HEK293 (cell line): ENCODE results near the gene CCDC40.

Source experiments
- CTCF ChIA-PET: fragments of 350-600 bp; formaldehyde crosslinking; extraction: SDS; loops from one replicate; lab custom pipeline; 2021; ENCODE audit warnings: antibody characterized with exemption; lab: Yijun Ruan, JAX
- POLR2A ChIA-PET: fragments of 300-600 bp; formaldehyde crosslinking; extraction: SDS; loops from one replicate; lab custom pipeline; 2020; ENCODE audit warnings: antibody characterized with exemption, inconsistent platforms; lab: Yijun Ruan, JAX
- H3K27ac ChIP-seq: fragments of 200-500 bp; sonication (Bioruptor generic); 2 replicates; pipeline ENCODE4 v1.5.1; 2014; ENCODE audit warnings: low read depth, low read length, control low read depth, inconsistent platforms; ENCODE audit errors: extremely low read depth
- H3K36me3 ChIP-seq, 2 experiments: fragments of 200-500 bp in 1 of 2; sonication (Bioruptor generic) in 1 of 2; 1 replicate in 1 of 2; 2 replicates in 1 of 2; pipeline ENCODE4 v1.5.1; 2014 to 2017; ENCODE audit warnings: inconsistent platforms in 2 of 2, low read length in 2 of 2; ENCODE audit not compliant: control insufficient read depth in 2 of 2, insufficient read depth in 1 of 2
- H3K4me1 ChIP-seq: fragments of 200-500 bp; sonication (Bioruptor generic); 2 replicates; pipeline ENCODE4 v1.5.1; 2014; ENCODE audit warnings: mild to moderate bottlenecking, low read length, inconsistent platforms; ENCODE audit not compliant: control insufficient read depth, insufficient read depth
- H3K4me3 ChIP-seq: 2 replicates; pipeline ENCODE4 v1.5.1; 2011; ENCODE audit warnings: low read depth, mild to moderate bottlenecking, control low read depth, low read length, moderate library complexity
- H3K9me3 ChIP-seq: fragments of 200-500 bp; sonication (Bioruptor generic); 2 replicates; pipeline ENCODE4 v1.5.1; 2014; ENCODE audit warnings: low read depth, low read length, inconsistent platforms; ENCODE audit not compliant: control insufficient read depth, insufficient read depth
- EGR2 ChIP-seq: fragments of 450-650 bp; formaldehyde crosslinking; IDR thresholded peaks from 2 replicates; pipeline ENCODE4 v1.5.1; 2016; ENCODE audit warnings: low read depth, missing biosample characterization, missing genetic modification characterization
- GLI4 ChIP-seq: fragments of 450-650 bp; formaldehyde crosslinking; IDR thresholded peaks from 2 replicates; pipeline ENCODE4 v1.5.1; 2016; ENCODE audit warnings: missing biosample characterization, missing genetic modification characterization
- KLF1 ChIP-seq: fragments of 450-650 bp; formaldehyde crosslinking; IDR thresholded peaks from 2 replicates; pipeline ENCODE4 v1.5.1; 2016; ENCODE audit warnings: missing biosample characterization, missing genetic modification characterization
- KLF17 ChIP-seq: fragments of 450-650 bp; formaldehyde crosslinking; IDR thresholded peaks from 2 replicates; pipeline ENCODE4 v1.5.1; 2016; ENCODE audit warnings: missing biosample characterization, missing genetic modification characterization
- KLF8 ChIP-seq: fragments of 450-650 bp; formaldehyde crosslinking; IDR thresholded peaks from 2 replicates; pipeline ENCODE4 v1.5.1; 2016; ENCODE audit warnings: missing biosample characterization, missing genetic modification characterization
- MZF1 ChIP-seq: fragments of 450-650 bp; formaldehyde crosslinking; IDR thresholded peaks from 2 replicates; pipeline ENCODE4 v1.5.1; 2017; ENCODE audit warnings: missing biosample characterization, missing genetic modification characterization, borderline replicate concordance
- PBX3 ChIP-seq: sonication (generic); formaldehyde crosslinking; IDR thresholded peaks from 2 replicates; pipeline ENCODE4 v1.8.1; 2022; ENCODE audit warnings: mild to moderate bottlenecking, moderate library complexity, missing genetic modification reagents
- RBAK ChIP-seq: fragments of 450-650 bp; formaldehyde crosslinking; IDR thresholded peaks from 2 replicates; pipeline ENCODE4 v1.5.1; 2016; ENCODE audit warnings: missing biosample characterization, missing genetic modification characterization
- SP3 ChIP-seq: fragments of 450-650 bp; formaldehyde crosslinking; IDR thresholded peaks from 2 replicates; pipeline ENCODE4 v1.5.1; 2016; ENCODE audit warnings: missing biosample characterization, missing genetic modification characterization
- TRIM28 ChIP-seq: IDR thresholded peaks from 2 replicates; pipeline ENCODE4 v1.6.1; 2011; ENCODE audit warnings: low read length, control low read depth, borderline replicate concordance
- WT1 ChIP-seq: fragments of 450-650 bp; formaldehyde crosslinking; IDR thresholded peaks from 2 replicates; pipeline ENCODE4 v1.5.1; 2016; ENCODE audit warnings: missing biosample characterization, missing genetic modification characterization
- ZIC2 ChIP-seq: fragments of 450-650 bp; formaldehyde crosslinking; IDR thresholded peaks from 2 replicates; pipeline ENCODE4 v1.5.1; 2016; ENCODE audit warnings: missing biosample characterization, missing genetic modification characterization
- ZNF114 ChIP-seq: fragments of 450-650 bp; formaldehyde crosslinking; IDR thresholded peaks from 2 replicates; pipeline ENCODE4 v1.5.0; 2017; ENCODE audit warnings: missing biosample characterization, missing genetic modification characterization
- ZNF175 ChIP-seq: fragments of 450-650 bp; formaldehyde crosslinking; IDR thresholded peaks from 2 replicates; pipeline ENCODE4 v1.5.1; 2016; ENCODE audit warnings: missing biosample characterization, missing genetic modification characterization
- ZNF18 ChIP-seq: fragments of 450-650 bp; formaldehyde crosslinking; IDR thresholded peaks from 2 replicates; pipeline ENCODE4 v1.5.1; 2016; ENCODE audit warnings: missing biosample characterization, missing genetic modification characterization
- ZNF202 ChIP-seq: fragments of 450-650 bp; formaldehyde crosslinking; IDR thresholded peaks from 2 replicates; pipeline ENCODE4 v1.5.1; 2016; ENCODE audit warnings: missing biosample characterization, missing genetic modification characterization, borderline replicate concordance
- ZNF248 ChIP-seq: fragments of 450-650 bp; formaldehyde crosslinking; IDR thresholded peaks from 2 replicates; pipeline ENCODE4 v1.5.1; 2017; ENCODE audit warnings: missing biosample characterization, missing genetic modification characterization
- ZNF280C ChIP-seq: fragments of 450-650 bp; formaldehyde crosslinking; IDR thresholded peaks from 2 replicates; pipeline ENCODE4 v1.5.1; 2016; ENCODE audit warnings: missing biosample characterization, missing genetic modification characterization
- ZNF292 ChIP-seq: fragments of 450-650 bp; formaldehyde crosslinking; IDR thresholded peaks from 2 replicates; pipeline ENCODE4 v1.5.1; 2016; ENCODE audit warnings: low read depth, missing biosample characterization, missing genetic modification characterization, borderline replicate concordance
- ZNF354C ChIP-seq: fragments of 450-650 bp; formaldehyde crosslinking; IDR thresholded peaks from 2 replicates; pipeline ENCODE4 v1.5.1; 2016; ENCODE audit warnings: missing biosample characterization, missing genetic modification characterization, low read depth, borderline replicate concordance
- ZNF473 ChIP-seq: fragments of 450-650 bp; formaldehyde crosslinking; IDR thresholded peaks from 2 replicates; pipeline ENCODE4 v1.5.1; 2017; ENCODE audit warnings: missing biosample characterization, missing genetic modification characterization
- ZNF501 ChIP-seq: fragments of 450-650 bp; formaldehyde crosslinking; IDR thresholded peaks from 2 replicates; pipeline ENCODE4 v1.5.1; 2016; ENCODE audit warnings: missing biosample characterization, missing genetic modification characterization
- ZNF510 ChIP-seq: fragments of 450-650 bp; formaldehyde crosslinking; IDR thresholded peaks from 2 replicates; pipeline ENCODE4 v1.5.1; 2018; ENCODE audit warnings: mild to moderate bottlenecking, missing genetic modification characterization, missing biosample characterization; ENCODE audit not compliant: insufficient replicate concordance
- ZNF513 ChIP-seq: fragments of 450-650 bp; IDR thresholded peaks from 2 replicates; pipeline ENCODE4 v1.5.1; 2018; ENCODE audit warnings: missing biosample characterization, missing genetic modification characterization
- ZNF529 ChIP-seq: fragments of 450-650 bp; formaldehyde crosslinking; IDR thresholded peaks from 2 replicates; pipeline ENCODE4 v1.5.1; 2017; ENCODE audit warnings: missing genetic modification characterization, missing biosample characterization; ENCODE audit not compliant: insufficient replicate concordance
- ZNF530 ChIP-seq: fragments of 450-650 bp; formaldehyde crosslinking; IDR thresholded peaks from 2 replicates; pipeline ENCODE4 v1.5.1; 2016; ENCODE audit warnings: low read depth, missing biosample characterization, missing genetic modification characterization
- ZNF571 ChIP-seq: fragments of 450-650 bp; formaldehyde crosslinking; IDR thresholded peaks from 2 replicates; pipeline ENCODE4 v1.5.0; 2017; ENCODE audit warnings: missing biosample characterization, missing genetic modification characterization
- ZNF830 ChIP-seq: fragments of 450-650 bp; IDR thresholded peaks from 2 replicates; pipeline ENCODE4 v1.5.0; 2018; ENCODE audit warnings: missing biosample characterization, missing genetic modification characterization, low read depth, mild to moderate bottlenecking, moderate library complexity

CCDC40 gene

GRCh38 chr17:80103449-80104085 lies 67.1 kb downstream of the CCDC40 start (continued):
- no peak for TF ChIP-seq ZNF513 (tag by site-specific recombination)
- no peak for TF ChIP-seq ZNF114 (tag by site-specific recombination)
- TF ChIP-seq, all 188 proteins: peak for 0

- ChIA-PET CTCF (interaction anchor here (0.6 to 1.7 kb wide), 5 partner anchors 12 to 351 kb away, joined by 3 to 9 read pairs (median 3); no protein-coding TSS in a partner anchor), POLR2A (interaction anchor here (0.8 kb wide), 1 partner anchor 42 kb away, joined by 4 read pairs; no protein-coding TSS in a partner anchor)
- Histone ChIP-seq H3K9me3 (no peaks in the 10 kb centered on the region), H3K27ac (no peak overlapping the region), H3K4me3 (no peak overlapping the region), H3K36me3 (peaks cover 0 to 12% of the 10 kb centered on the region in 2 experiments; a peak in 2 of 3 replicates), H3K4me1 (peaks cover 4% of the 10 kb centered on the region; the same call in 1 of the 2 replicates)
- no peak for TF ChIP-seq ZNF202 (tag by site-specific recombination)
- no peak for TF ChIP-seq ZNF292 (tag by site-specific recombination)
- no peak for TF ChIP-seq ZNF830 (tag by site-specific recombination)
- TF ChIP-seq ZIC2 (tag by site-specific recombination) = peak; percentile 95
- TF ChIP-seq ZNF501 (tag by site-specific recombination) = no peak
- TF ChIP-seq ZNF175 (tag by site-specific recombination) = no peak
- TF ChIP-seq RBAK (tag by site-specific recombination) = no peak
- no peak for TF ChIP-seq ZNF354C (tag by site-specific recombination)
- TF ChIP-seq ZNF510 = no peak
- no peak for TF ChIP-seq ZNF18
- TF ChIP-seq ZNF280C (tag by site-specific recombination) = no peak
- TF ChIP-seq ZNF114 (tag by site-specific recombination) = no peak
- no peak for TF ChIP-seq MZF1 (tag by site-specific recombination)
- TF ChIP-seq WT1 (tag by site-specific recombination) = peak; percentile 13; the same call in 1 of the 2 replicates
- TF ChIP-seq KLF1 = peak; percentile 54; the same call in 1 of the 2 replicates
- no peak for TF ChIP-seq ZNF473 (tag by site-specific recombination)
- no peak for TF ChIP-seq TRIM28
- TF ChIP-seq EGR2 (tag by site-specific recombination) = no peak
- TF ChIP-seq PBX3 (CRISPR knock-in tag) = no peak
- no peak for TF ChIP-seq GLI4 (tag by site-specific recombination)
- no peak for TF ChIP-seq SP3 (tag by site-specific recombination)
- no peak for TF ChIP-seq ZNF530 (tag by site-specific recombination)
- no peak for TF ChIP-seq ZNF571
- no peak for TF ChIP-seq ZNF248 (tag by site-specific recombination)
- peak; percentile 69; the same call in 1 of the 2 replicates for TF ChIP-seq KLF17 (tag by site-specific recombination)
- TF ChIP-seq KLF8 = no peak
- no peak for TF ChIP-seq ZNF529 (tag by site-specific recombination)
Measured at GRCh38 chr17:80104321-80104955, 68.0 kb downstream of the CCDC40 start.
